Effector memory CD4-positive, alpha-beta T cell (primary cell): Measurements from ENCODE around the gene CDH13.

Experiments
- DNase-seq, 3 donors: peaks; one replicate each; pipeline ENCODE4 v3.0.0-alpha.2; 2020
- H3K27ac ChIP-seq: 2 replicates; pipeline ENCODE4 v1.7.0; 2013; ENCODE audit warnings: mild to moderate bottlenecking, low read length, moderate library complexity; ENCODE audit not compliant: insufficient read depth, poor library complexity, severe bottlenecking
- H3K27me3 ChIP-seq: replicated peaks from 2 replicates; pipeline ENCODE4 v1.7.0; 2013; ENCODE audit warnings: mild to moderate bottlenecking, low read length; ENCODE audit not compliant: insufficient read depth, control insufficient read depth, poor library complexity, severe bottlenecking
- H3K36me3 ChIP-seq: 2 replicates; pipeline ENCODE4 v1.7.0; 2013; ENCODE audit warnings: mild to moderate bottlenecking, low read length, moderate library complexity; ENCODE audit not compliant: control insufficient read depth, insufficient read depth
- H3K4me1 ChIP-seq: 2 replicates; pipeline ENCODE4 v1.7.0; 2013; ENCODE audit warnings: low read length, mild to moderate bottlenecking; ENCODE audit not compliant: control insufficient read depth, insufficient read depth, poor library complexity, severe bottlenecking
- H3K4me3 ChIP-seq: 2 replicates; pipeline ENCODE4 v1.7.0; 2013; ENCODE audit warnings: low read length, low read depth, mild to moderate bottlenecking; ENCODE audit not compliant: insufficient read depth, poor library complexity, severe bottlenecking
- H3K9me3 ChIP-seq: 2 replicates; pipeline ENCODE4 v1.7.0; 2013; ENCODE audit warnings: mild to moderate bottlenecking, low read length, moderate library complexity; ENCODE audit not compliant: control insufficient read depth

CDH13 gene

GRCh38 chr16:83201748-83202147 lies 575.0 kb downstream of the CDH13 start:
- no peak overlapping the region for H3K4me3 ChIP-seq
- H3K27ac ChIP-seq: no peak overlapping the region
- no peaks in the 10 kb centered on the region for H3K27me3 ChIP-seq
- no peak for DNase-seq
- H3K36me3 ChIP-seq: no peaks in the 10 kb centered on the region
- H3K9me3 ChIP-seq: no peaks in the 10 kb centered on the region
- H3K4me1 ChIP-seq: no peaks in the 10 kb centered on the region

GRCh38 chr16:83205896-83206295 lies 579.1 kb downstream of the CDH13 start:
- Histone ChIP-seq H3K36me3 (no peaks in the 10 kb centered on the region), H3K27ac (no peak overlapping the region), H3K4me1 (no peaks in the 10 kb centered on the region), H3K27me3 (no peaks in the 10 kb centered on the region), H3K4me3 (no peak overlapping the region), H3K9me3 (no peaks in the 10 kb centered on the region)
- no peak for DNase-seq

GRCh38 chr16:83206426-83206825 lies 579.7 kb downstream of the CDH13 start:
- Histone ChIP-seq H3K27me3 (no peaks in the 10 kb centered on the region), H3K27ac (no peak overlapping the region), H3K4me3 (no peak overlapping the region), H3K4me1 (no peaks in the 10 kb centered on the region), H3K9me3 (no peaks in the 10 kb centered on the region), H3K36me3 (no peaks in the 10 kb centered on the region)
- DNase-seq: no peak

GRCh38 chr16:83211711-83212110 lies 584.9 kb downstream of the CDH13 start:
- no peak overlapping the region for H3K27ac ChIP-seq
- H3K27me3 ChIP-seq: no peaks in the 10 kb centered on the region
- DNase-seq: no peak
- H3K9me3 ChIP-seq: no peaks in the 10 kb centered on the region
- H3K4me1 ChIP-seq: no peaks in the 10 kb centered on the region
- no peaks in the 10 kb centered on the region for H3K36me3 ChIP-seq
- H3K4me3 ChIP-seq: no peak overlapping the region

GRCh38 chr16:83212301-83212841 lies 585.6 kb downstream of the CDH13 start:
- no peaks in the 10 kb centered on the region for H3K4me1 ChIP-seq
- H3K27me3 ChIP-seq: no peaks in the 10 kb centered on the region
- DNase-seq: no peak
- no peak overlapping the region for H3K4me3 ChIP-seq
- H3K36me3 ChIP-seq: no peaks in the 10 kb centered on the region
- no peak overlapping the region for H3K27ac ChIP-seq
- H3K9me3 ChIP-seq: no peaks in the 10 kb centered on the region

GRCh38 chr16:83214671-83215070 lies 587.9 kb downstream of the CDH13 start:
- DNase-seq: no peak
- no peaks in the 10 kb centered on the region for H3K9me3 ChIP-seq
- no peaks in the 10 kb centered on the region for H3K27me3 ChIP-seq
- no peak overlapping the region for H3K27ac ChIP-seq
- no peaks in the 10 kb centered on the region for H3K4me1 ChIP-seq
- H3K4me3 ChIP-seq: no peak overlapping the region
- no peaks in the 10 kb centered on the region for H3K36me3 ChIP-seq

- peak; percentile 5 to 11 (median 6) for DNase-seq
- Histone ChIP-seq H3K4me1 (no peaks in the 10 kb centered on the region), H3K27ac (no peak overlapping the region), H3K9me3 (no peaks in the 10 kb centered on the region), H3K36me3 (no peaks in the 10 kb centered on the region), H3K4me3 (no peak overlapping the region), H3K27me3 (no peaks in the 10 kb centered on the region)
Measured at GRCh38 chr16:83215406-83216001, 588.7 kb downstream of the CDH13 start.

- Histone ChIP-seq H3K27me3 (no peaks in the 10 kb centered on the region), H3K9me3 (no peaks in the 10 kb centered on the region), H3K4me3 (no peak overlapping the region), H3K36me3 (no peaks in the 10 kb centered on the region), H3K4me1 (no peaks in the 10 kb centered on the region), H3K27ac (no peak overlapping the region)
- no peak for DNase-seq
Measured at GRCh38 chr16:83219285-83219684, 592.5 kb downstream of the CDH13 start.

GRCh38 chr16:83220066-83220465 lies 593.3 kb downstream of the CDH13 start:
- no peak for DNase-seq
- Histone ChIP-seq H3K27me3 (no peaks in the 10 kb centered on the region), H3K27ac (no peak overlapping the region), H3K36me3 (no peaks in the 10 kb centered on the region), H3K4me1 (no peaks in the 10 kb centered on the region), H3K9me3 (no peaks in the 10 kb centered on the region), H3K4me3 (no peak overlapping the region)

GRCh38 chr16:83224642-83225041 lies 597.9 kb downstream of the CDH13 start:
- no peaks in the 10 kb centered on the region for H3K4me1 ChIP-seq
- no peaks in the 10 kb centered on the region for H3K9me3 ChIP-seq
- H3K27me3 ChIP-seq: no peaks in the 10 kb centered on the region
- no peak for DNase-seq
- H3K36me3 ChIP-seq: no peaks in the 10 kb centered on the region
- H3K4me3 ChIP-seq: no peak overlapping the region
- no peak overlapping the region for H3K27ac ChIP-seq
